Measurements from ENCODE around the gene LARGE1. TPM values are rescaled to one million over a fixed set of nuclear protein-coding genes. Genes with fewer than 3 reads are reported as not detected.

The LARGE1 gene
- total and polyA plus RNA-seq, 2 of the 4 experiments (the other 2 are of a cell fraction) = 6.2 to 12.4 TPM

GRCh38 chr22:33957086-33957485, 36.8 kb upstream of the LARGE1 start:
- Histone ChIP-seq H3K9me1 (ENCODE audit: insufficient read depth, low read length) (no peaks in the 10 kb centered on the region), H3K36me3 (ENCODE audit: control insufficient read depth, insufficient read depth, low read length) (no peaks in the 10 kb centered on the region)
- dilution Hi-C loops (cut with HindIII; ENCODE audit: low sequenced_read_pairs, unreplicated experiment) = no loop called here

More at GRCh38 chr22:33957086-33957485, 36.8 kb upstream of the LARGE1 start:
- intact Hi-C loops (cut with micrococcal nuclease) = no loop called here
- Histone ChIP-seq H2AFZ (replicated peaks; ENCODE audit: low read length, poor library complexity) (no peak overlapping the region), H3K9ac (ENCODE audit: low read depth, low read length) (no peak overlapping the region), H2BK5ac (ENCODE audit: low read depth, low read length, poor library complexity, severe bottlenecking) (no peak overlapping the region), H3K4me2 (ENCODE audit: low read depth, low read length) (no peak overlapping the region), H3K4me1 (ENCODE audit: control insufficient read depth, insufficient read depth, low read length) (no peaks in the 10 kb centered on the region), H4K5ac (ENCODE audit: low read depth, low read length) (no peak overlapping the region), H4K91ac (ENCODE audit: insufficient read depth, low read depth, low read length) (no peak overlapping the region), H2AK9ac (replicated peaks; ENCODE audit: low read depth, low read length, poor library complexity) (no peak overlapping the region), H4K20me1 (ENCODE audit: insufficient read depth, low read length) (no peaks in the 10 kb centered on the region), H3K27ac (ENCODE audit: insufficient read depth, low read length) (no peak overlapping the region), H2BK120ac (ENCODE audit: low read depth, low read length) (no peak overlapping the region), H4K8ac (ENCODE audit: low read depth in 2 of 2, low read length in 2 of 2) (no peak overlapping the region), H3K27me3 (ENCODE audit: control insufficient read depth, insufficient read depth, low read length) (no peaks in the 10 kb centered on the region), H3K4ac (ENCODE audit: low read depth, low read length) (no peak overlapping the region), H2BK20ac (ENCODE audit: low read depth, low read length) (no peak overlapping the region), H3K9me3 (ENCODE audit: control insufficient read depth, insufficient read depth, low read length) (peaks cover 2% of the 10 kb centered on the region; the same call in 1 of the 2 replicates), H3K56ac (ENCODE audit: extremely low read depth, insufficient read depth, low read length) (no peak overlapping the region), H2AK5ac (ENCODE audit: low read depth, low read length) (no peak overlapping the region), H3K23ac (ENCODE audit: low read depth, low read length) (no peak overlapping the region), H3K4me3 (ENCODE audit: insufficient read depth, low read depth, low read length) (no peak overlapping the region), H3K79me1 (ENCODE audit: low read depth in 1 of 2, low read length in 2 of 2) (no peaks in the 10 kb centered on the region), H2BK15ac (ENCODE audit: low read depth, low read length) (no peak overlapping the region), H3K14ac (replicated peaks; ENCODE audit: low read depth, low read length) (no peak overlapping the region), H3K18ac (ENCODE audit: low read depth, low read length) (no peak overlapping the region)
- no TSS peak for BruUV-seq (replicated peaks)
- WGBS, 2 experiments (ENCODE audit: extremely low coverage in 2 of 2, insufficient read length in 1 of 2) = 0% methylated on average over 1 of the region's 4 CpGs; no CpG with 5 or more reads in 1 of the 2 experiments
- ATAC-seq (ENCODE audit: low read depth) (no peak), DNase-seq (no peak)
- TF ChIP-seq CEBPB (IDR thresholded peaks at IDR 0.05; ENCODE audit: low read depth, low read length) (no peak), RFX5 (IDR thresholded peaks at IDR 0.05; ENCODE audit: low read depth, low read length) (no peak), FOS (IDR thresholded peaks at IDR 0.05; ENCODE audit: low read depth, low read length) (no peak), MAZ (IDR thresholded peaks at IDR 0.05; ENCODE audit: borderline replicate concordance, low read depth, low read length) (no peak), ELK1 (IDR thresholded peaks at IDR 0.05; ENCODE audit: borderline replicate concordance, low read depth, low read length) (no peak), MXI1 (IDR thresholded peaks at IDR 0.05; ENCODE audit: borderline replicate concordance, low read depth, low read length) (no peak), USF2 (IDR thresholded peaks at IDR 0.05; ENCODE audit: low read depth, low read length) (no peak), CHD1 (IDR thresholded peaks at IDR 0.05; ENCODE audit: low read depth, low read length) (no peak), SMC3 (IDR thresholded peaks at IDR 0.05; ENCODE audit: low read depth, low read length) (no peak), CTCF (conservative IDR thresholded peaks at IDR 0.05; ENCODE audit: low read depth, low read length) (no peak), POLR2A (IDR thresholded peaks at IDR 0.05; ENCODE audit: low read depth, low read length) (no peak), RCOR1 (IDR thresholded peaks at IDR 0.05; ENCODE audit: insufficient replicate concordance, low read length) (no peak), BHLHE40 (IDR thresholded peaks at IDR 0.05; ENCODE audit: low read depth, low read length) (no peak), MAFK (IDR thresholded peaks at IDR 0.05; ENCODE audit: low read depth, low read length) (no peak), RAD21 (IDR thresholded peaks at IDR 0.05; ENCODE audit: low read length) (no peak), NFE2L2 (IDR thresholded peaks at IDR 0.05; ENCODE audit: low read depth, low read length) (no peak)
- in situ Hi-C loops (cut with MboI; ENCODE audit: low sequenced_read_pairs) = no loop called here
- POLR2A ChIA-PET (ENCODE audit: unreplicated experiment) = no interaction called here
- CTCF ChIA-PET = interaction anchor here (0.7 to 1.0 kb wide), 2 partner anchors 10 to 35 kb away, joined by 3 to 5 read pairs; no protein-coding TSS in a partner anchor

Data from IMR-90 (cell line).